HepG2 (cell line): ENCODE results near the gene PRKAR2B. TPM values are rescaled to one million over a fixed set of nuclear protein-coding genes. Genes with fewer than 3 reads are reported as not detected.

ENCODE experiments used
- ERF ChIP-seq: IDR thresholded peaks from 2 replicates; pipeline ENCODE4 v1.6.1; 2018; ENCODE audit warnings: missing biosample characterization, missing genetic modification reagents
- MAF1 ChIP-seq: sonication (generic); formaldehyde crosslinking; IDR thresholded peaks from 2 replicates; pipeline ENCODE4 v1.5.0; 2020; ENCODE audit warnings: missing genetic modification reagents, borderline replicate concordance
- NFKB2 ChIP-seq: sonication (generic); formaldehyde crosslinking; IDR thresholded peaks from 2 replicates; pipeline ENCODE4 v1.4.0; 2020; ENCODE audit warnings: missing genetic modification reagents, borderline replicate concordance
- POLR2A ChIP-seq, 2 experiments: IDR thresholded peaks; 2 replicates each; pipeline ENCODE4 v1.6.1; 2011; ENCODE audit warnings: low read depth in 2 of 2, low read length in 2 of 2, mild to moderate bottlenecking in 1 of 2, moderate library complexity in 1 of 2; ENCODE audit not compliant: insufficient read depth in 1 of 2
- RARG ChIP-seq: sonication (generic); formaldehyde crosslinking; IDR thresholded peaks from 2 replicates; pipeline ENCODE4 v1.4.0; 2020; ENCODE audit warnings: low read depth, mild to moderate bottlenecking, missing genetic modification reagents
- SMAD3 ChIP-seq: sonication (generic); formaldehyde crosslinking; IDR thresholded peaks from 2 replicates; pipeline ENCODE4 v1.4.0; 2020; ENCODE audit warnings: missing genetic modification reagents
- SP4 ChIP-seq: sonication (generic); formaldehyde crosslinking; IDR thresholded peaks from 2 replicates; pipeline ENCODE4 v1.8.1; 2023; ENCODE audit warnings: mild to moderate bottlenecking, missing genetic modification reagents
- TRIM24 ChIP-seq: sonication (generic); formaldehyde crosslinking; IDR thresholded peaks from 2 replicates; pipeline ENCODE4 v1.8.0; 2022; ENCODE audit warnings: mild to moderate bottlenecking, missing genetic modification reagents
- ZNF543 ChIP-seq: sonication (generic); formaldehyde crosslinking; IDR thresholded peaks from 2 replicates; pipeline ENCODE4 v1.4.0; 2020; ENCODE audit warnings: mild to moderate bottlenecking, missing genetic modification reagents
- ZNF570 ChIP-seq: sonication (generic); formaldehyde crosslinking; IDR thresholded peaks from 2 replicates; pipeline ENCODE4 v1.4.0; 2020; ENCODE audit warnings: mild to moderate bottlenecking, missing genetic modification reagents, borderline replicate concordance
- ZNF816 ChIP-seq: sonication (generic); formaldehyde crosslinking; IDR thresholded peaks from 2 replicates; pipeline ENCODE4 v1.8.0; 2022; ENCODE audit warnings: missing genetic modification reagents, mild to moderate bottlenecking, borderline replicate concordance
- ZZZ3 ChIP-seq: sonication (generic); formaldehyde crosslinking; IDR thresholded peaks from 2 replicates; pipeline ENCODE4 v1.4.0; 2020; ENCODE audit warnings: missing genetic modification reagents, mild to moderate bottlenecking, borderline replicate concordance
- polyA plus RNA-seq, 8 experiments: library from polyadenylated mRNA; depleted of rRNA in 3 of 8; stranded (reverse) in 7 of 8; unstranded in 1 of 8; fragments of >200 nt; fragmentation: Illumina TruSeq in 4 of 8; extraction: Trizol in 4 of 8; gene quantifications; 2 replicates each; pipeline versions ENCODE4 v1.2.1 to v1.2.3, GENCODE V29; 2011 to 2016; ENCODE audit warnings: low read depth in 4 of 8, missing spikeins in 1 of 8, mixed read lengths in 1 of 8; ENCODE audit not compliant: insufficient read depth in 1 of 8
- total RNA-seq, 5 experiments: library from RNA; depleted of rRNA; stranded (reverse); fragments of >200 nt; fragmentation: Illumina TruSeq; extraction: Trizol; gene quantifications; 2 replicates each; pipeline ENCODE4 v1.2.3, GENCODE V29; 2016; ENCODE audit warnings: low read depth in 1 of 5
- TF ChIP-seq, protein P1 (sequence below): sonication (generic); formaldehyde crosslinking; IDR thresholded peaks from 2 replicates; pipeline ENCODE4 v1.9.0; 2022; ENCODE audit warnings: missing genetic modification reagents, mild to moderate bottlenecking, borderline replicate concordance
- TF ChIP-seq, protein P2 (sequence below): sonication (generic); formaldehyde crosslinking; IDR thresholded peaks from 2 replicates; pipeline ENCODE4 v1.4.0; 2020; ENCODE audit warnings: missing genetic modification reagents, borderline replicate concordance
- TF ChIP-seq, protein P3 (sequence below): sonication (generic); formaldehyde crosslinking; IDR thresholded peaks from 2 replicates; pipeline ENCODE4 v1.4.0; 2020; ENCODE audit warnings: mild to moderate bottlenecking, missing genetic modification reagents
- TF ChIP-seq, protein P4 (sequence below): sonication (generic); formaldehyde crosslinking; conservative IDR thresholded peaks from 2 replicates; pipeline ENCODE4 v1.4.0; 2020; ENCODE audit warnings: mild to moderate bottlenecking, missing genetic modification reagents, moderate library complexity

Gene PRKAR2B
- total and polyA plus RNA-seq, 2 of the 13 experiments (the other 11 are each of a cell fraction or from before 2014, with no cell fraction given), result not detected

DNA sequence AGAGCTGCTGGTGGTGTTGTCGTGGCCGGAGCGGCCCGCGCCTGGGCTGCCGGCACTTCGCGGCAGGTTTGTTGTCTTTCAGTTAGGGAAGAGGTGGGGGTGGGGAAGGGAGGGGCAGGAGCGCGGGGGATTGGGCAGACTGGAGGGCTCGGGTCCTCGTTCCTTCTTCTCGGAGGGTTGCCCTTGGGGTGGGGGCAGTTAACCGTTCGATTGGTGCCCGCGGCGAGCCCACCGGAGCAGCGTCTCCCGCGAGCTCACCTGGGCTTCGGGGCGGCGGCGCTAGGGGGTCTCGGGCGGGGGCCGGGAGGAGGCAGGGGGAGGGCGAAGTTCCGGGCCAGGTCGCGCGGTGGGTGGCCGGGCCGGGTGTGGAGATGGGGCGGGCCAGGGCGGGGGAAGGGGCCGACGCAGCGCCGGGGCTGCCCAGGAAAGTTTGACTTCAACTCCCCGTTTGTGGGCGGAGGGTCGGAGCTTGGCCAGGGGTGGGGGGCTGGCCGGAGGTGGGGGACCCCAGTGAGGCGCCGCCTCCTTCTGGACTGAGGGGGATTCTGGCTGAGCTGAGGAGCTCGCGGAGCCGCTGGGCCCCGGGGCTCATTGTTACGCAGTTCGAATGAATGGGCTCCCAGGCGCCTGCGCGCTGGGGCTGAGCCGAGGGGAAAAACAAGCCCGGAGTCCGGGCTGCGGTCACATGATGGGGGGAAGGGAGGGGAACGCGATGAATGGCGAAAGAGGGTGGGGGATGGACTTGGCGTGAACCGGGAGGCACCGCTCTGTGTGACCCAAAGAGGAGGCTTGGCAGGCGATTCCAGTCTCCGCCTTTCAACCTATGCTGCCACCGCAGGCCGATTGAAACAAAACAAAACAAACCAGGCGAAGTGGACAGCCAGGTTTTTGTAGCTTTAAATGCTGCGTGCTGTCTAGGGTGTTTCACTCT lies 124.9 kb downstream of the PRKAR2B start (continued):
- TF ChIP-seq TRIM24 (CRISPR knock-in tag) (no peak), ZNF543 (CRISPR knock-in tag) (0 out of 2 replicates have a peak, but pooled peaks have one; percentile 33), NFKB2 (CRISPR knock-in tag) (0 out of 2 replicates have a peak, but pooled peaks have one; percentile 58), ZZZ3 (CRISPR knock-in tag) (peak; percentile 45; the same call in 1 of the 2 replicates), ERF (CRISPR knock-in tag) (peak; percentile 75), SP4 (peak; percentile 50; the same call in 1 of the 2 replicates), SMAD3 (CRISPR knock-in tag) (peak; percentile 73; the same call in 1 of the 2 replicates), RARG (CRISPR knock-in tag) (no peak), ZNF570 (no peak), POLR2A (IDR thresholded peaks at IDR 0.05; ENCODE audit: insufficient read depth in 1 of 2, low read depth in 2 of 2, low read length in 2 of 2) (peak; percentile 68 to 84), ZNF816 (CRISPR knock-in tag) (no peak), MAF1 (no peak)
- TF ChIP-seq, protein P1, sequence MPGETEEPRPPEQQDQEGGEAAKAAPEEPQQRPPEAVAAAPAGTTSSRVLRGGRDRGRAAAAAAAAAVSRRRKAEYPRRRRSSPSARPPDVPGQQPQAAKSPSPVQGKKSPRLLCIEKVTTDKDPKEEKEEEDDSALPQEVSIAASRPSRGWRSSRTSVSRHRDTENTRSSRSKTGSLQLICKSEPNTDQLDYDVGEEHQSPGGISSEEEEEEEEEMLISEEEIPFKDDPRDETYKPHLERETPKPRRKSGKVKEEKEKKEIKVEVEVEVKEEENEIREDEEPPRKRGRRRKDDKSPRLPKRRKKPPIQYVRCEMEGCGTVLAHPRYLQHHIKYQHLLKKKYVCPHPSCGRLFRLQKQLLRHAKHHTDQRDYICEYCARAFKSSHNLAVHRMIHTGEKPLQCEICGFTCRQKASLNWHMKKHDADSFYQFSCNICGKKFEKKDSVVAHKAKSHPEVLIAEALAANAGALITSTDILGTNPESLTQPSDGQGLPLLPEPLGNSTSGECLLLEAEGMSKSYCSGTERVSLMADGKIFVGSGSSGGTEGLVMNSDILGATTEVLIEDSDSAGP, result peak; percentile 68
- TF ChIP-seq, protein P2, sequence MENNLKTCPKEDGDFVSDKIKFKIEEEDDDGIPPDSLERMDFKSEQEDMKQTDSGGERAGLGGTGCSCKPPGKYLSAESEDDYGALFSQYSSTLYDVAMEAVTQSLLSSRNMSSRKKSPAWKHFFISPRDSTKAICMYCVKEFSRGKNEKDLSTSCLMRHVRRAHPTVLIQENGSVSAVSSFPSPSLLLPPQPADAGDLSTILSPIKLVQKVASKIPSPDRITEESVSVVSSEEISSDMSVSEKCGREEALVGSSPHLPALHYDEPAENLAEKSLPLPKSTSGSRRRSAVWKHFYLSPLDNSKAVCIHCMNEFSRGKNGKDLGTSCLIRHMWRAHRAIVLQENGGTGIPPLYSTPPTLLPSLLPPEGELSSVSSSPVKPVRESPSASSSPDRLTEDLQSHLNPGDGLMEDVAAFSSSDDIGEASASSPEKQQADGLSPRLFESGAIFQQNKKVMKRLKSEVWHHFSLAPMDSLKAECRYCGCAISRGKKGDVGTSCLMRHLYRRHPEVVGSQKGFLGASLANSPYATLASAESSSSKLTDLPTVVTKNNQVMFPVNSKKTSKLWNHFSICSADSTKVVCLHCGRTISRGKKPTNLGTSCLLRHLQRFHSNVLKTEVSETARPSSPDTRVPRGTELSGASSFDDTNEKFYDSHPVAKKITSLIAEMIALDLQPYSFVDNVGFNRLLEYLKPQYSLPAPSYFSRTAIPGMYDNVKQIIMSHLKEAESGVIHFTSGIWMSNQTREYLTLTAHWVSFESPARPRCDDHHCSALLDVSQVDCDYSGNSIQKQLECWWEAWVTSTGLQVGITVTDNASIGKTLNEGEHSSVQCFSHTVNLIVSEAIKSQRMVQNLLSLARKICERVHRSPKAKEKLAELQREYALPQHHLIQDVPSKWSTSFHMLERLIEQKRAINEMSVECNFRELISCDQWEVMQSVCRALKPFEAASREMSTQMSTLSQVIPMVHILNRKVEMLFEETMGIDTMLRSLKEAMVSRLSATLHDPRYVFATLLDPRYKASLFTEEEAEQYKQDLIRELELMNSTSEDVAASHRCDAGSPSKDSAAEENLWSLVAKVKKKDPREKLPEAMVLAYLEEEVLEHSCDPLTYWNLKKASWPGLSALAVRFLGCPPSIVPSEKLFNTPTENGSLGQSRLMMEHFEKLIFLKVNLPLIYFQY (CRISPR knock-in tag), result peak; percentile 97
- TF ChIP-seq, protein P3, sequence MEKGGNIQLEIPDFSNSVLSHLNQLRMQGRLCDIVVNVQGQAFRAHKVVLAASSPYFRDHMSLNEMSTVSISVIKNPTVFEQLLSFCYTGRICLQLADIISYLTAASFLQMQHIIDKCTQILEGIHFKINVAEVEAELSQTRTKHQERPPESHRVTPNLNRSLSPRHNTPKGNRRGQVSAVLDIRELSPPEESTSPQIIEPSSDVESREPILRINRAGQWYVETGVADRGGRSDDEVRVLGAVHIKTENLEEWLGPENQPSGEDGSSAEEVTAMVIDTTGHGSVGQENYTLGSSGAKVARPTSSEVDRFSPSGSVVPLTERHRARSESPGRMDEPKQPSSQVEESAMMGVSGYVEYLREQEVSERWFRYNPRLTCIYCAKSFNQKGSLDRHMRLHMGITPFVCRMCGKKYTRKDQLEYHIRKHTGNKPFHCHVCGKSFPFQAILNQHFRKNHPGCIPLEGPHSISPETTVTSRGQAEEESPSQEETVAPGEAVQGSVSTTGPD (CRISPR knock-in tag), result no peak
- TF ChIP-seq, protein P4, sequence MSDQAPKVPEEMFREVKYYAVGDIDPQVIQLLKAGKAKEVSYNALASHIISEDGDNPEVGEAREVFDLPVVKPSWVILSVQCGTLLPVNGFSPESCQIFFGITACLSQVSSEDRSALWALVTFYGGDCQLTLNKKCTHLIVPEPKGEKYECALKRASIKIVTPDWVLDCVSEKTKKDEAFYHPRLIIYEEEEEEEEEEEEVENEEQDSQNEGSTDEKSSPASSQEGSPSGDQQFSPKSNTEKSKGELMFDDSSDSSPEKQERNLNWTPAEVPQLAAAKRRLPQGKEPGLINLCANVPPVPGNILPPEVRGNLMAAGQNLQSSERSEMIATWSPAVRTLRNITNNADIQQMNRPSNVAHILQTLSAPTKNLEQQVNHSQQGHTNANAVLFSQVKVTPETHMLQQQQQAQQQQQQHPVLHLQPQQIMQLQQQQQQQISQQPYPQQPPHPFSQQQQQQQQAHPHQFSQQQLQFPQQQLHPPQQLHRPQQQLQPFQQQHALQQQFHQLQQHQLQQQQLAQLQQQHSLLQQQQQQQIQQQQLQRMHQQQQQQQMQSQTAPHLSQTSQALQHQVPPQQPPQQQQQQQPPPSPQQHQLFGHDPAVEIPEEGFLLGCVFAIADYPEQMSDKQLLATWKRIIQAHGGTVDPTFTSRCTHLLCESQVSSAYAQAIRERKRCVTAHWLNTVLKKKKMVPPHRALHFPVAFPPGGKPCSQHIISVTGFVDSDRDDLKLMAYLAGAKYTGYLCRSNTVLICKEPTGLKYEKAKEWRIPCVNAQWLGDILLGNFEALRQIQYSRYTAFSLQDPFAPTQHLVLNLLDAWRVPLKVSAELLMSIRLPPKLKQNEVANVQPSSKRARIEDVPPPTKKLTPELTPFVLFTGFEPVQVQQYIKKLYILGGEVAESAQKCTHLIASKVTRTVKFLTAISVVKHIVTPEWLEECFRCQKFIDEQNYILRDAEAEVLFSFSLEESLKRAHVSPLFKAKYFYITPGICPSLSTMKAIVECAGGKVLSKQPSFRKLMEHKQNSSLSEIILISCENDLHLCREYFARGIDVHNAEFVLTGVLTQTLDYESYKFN (CRISPR knock-in tag), result peak; percentile 83
